ENCODE results near the gene RPS15. TPM values are rescaled to one million over a fixed set of nuclear protein-coding genes. Genes with fewer than 3 reads are reported as not detected.

Gene RPS15
- total RNA-seq, 1 experiment from 2014 or later, result 1,862 TPM

DNA sequence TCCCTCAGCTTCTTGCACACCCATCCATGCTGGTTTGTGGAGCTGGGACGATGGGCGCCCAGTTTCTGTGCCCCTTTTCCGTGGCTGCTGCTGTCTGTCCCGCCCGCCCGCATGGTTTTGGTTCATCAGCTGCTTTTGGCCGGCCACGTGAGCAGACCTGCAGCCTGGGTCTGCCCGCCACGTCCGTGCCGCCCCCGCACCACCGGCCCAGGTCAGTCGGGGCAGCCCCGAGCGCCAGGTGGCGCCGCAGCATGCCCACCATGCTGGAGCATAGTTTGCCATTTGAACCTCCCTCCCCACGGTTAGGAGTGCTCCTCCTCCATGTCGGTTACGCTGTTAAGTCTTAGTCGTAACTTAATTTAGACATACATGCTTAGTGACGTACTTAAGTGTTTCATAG lies 15.3 kb upstream of the RPS15 start (continued):
- TF ChIP-seq, protein P1, sequence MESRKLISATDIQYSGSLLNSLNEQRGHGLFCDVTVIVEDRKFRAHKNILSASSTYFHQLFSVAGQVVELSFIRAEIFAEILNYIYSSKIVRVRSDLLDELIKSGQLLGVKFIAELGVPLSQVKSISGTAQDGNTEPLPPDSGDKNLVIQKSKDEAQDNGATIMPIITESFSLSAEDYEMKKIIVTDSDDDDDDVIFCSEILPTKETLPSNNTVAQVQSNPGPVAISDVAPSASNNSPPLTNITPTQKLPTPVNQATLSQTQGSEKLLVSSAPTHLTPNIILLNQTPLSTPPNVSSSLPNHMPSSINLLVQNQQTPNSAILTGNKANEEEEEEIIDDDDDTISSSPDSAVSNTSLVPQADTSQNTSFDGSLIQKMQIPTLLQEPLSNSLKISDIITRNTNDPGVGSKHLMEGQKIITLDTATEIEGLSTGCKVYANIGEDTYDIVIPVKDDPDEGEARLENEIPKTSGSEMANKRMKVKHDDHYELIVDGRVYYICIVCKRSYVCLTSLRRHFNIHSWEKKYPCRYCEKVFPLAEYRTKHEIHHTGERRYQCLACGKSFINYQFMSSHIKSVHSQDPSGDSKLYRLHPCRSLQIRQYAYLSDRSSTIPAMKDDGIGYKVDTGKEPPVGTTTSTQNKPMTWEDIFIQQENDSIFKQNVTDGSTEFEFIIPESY (IDR thresholded peaks at IDR 0.05; ENCODE audit: extremely low read depth, insufficient replicate concordance, low read length), result no peak

DNA sequence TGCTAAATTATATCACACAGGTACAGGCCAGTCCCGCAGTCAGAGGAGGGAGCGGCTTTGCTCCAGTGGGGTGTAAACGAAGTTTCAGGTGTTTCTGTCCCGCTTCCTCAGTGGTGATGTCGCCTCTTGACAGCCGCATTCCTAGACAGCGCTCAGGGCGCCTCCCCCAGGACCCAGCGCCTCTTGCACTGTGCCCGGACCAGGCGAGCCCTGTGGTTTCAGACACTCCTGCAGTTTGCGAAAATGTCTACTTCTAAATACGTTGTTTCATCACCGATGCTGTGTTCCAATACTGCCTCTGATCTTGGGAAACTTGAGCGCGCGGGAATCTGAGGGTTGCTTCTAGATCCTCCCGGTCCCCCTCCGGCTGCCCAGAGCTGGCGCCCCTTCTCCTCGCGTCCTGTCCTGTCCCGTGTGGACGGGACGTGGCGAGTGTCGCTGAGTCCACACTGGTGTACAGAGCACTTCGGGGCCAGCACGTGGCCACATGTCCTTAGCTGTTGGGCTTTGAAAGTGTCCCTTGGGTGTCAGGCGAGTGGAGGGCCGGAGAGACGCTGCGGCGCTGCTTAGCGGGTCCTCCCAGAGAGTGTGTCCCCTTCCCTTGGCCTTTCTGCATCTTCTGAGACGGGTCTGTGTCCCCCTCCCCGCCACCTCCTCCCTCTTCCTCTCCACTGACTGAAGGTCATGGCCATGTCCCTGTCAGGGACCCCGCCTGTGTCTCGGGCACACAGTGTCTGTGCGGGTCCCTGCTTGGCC lies 14.6 kb upstream of the RPS15 start:
- BruUV-seq (replicated peaks), result no TSS peak
- no peak for DNase-seq (ENCODE audit: low read depth, low spot score)
- Histone ChIP-seq H3K4me3 (replicated peaks in 1 of 2; ENCODE audit: low read depth in 1 of 2, low read length in 2 of 2) (no peak overlapping the region), H3K9ac (ENCODE audit: low read length) (no peak overlapping the region), H3K27me3 (ENCODE audit: insufficient read depth, low read length) (no peaks in the 10 kb centered on the region), H3K79me2 (ENCODE audit: insufficient read depth, low read length) (peaks cover 95% of the 10 kb centered on the region), H2AFZ (ENCODE audit: low read depth, low read length, poor library complexity, severe bottlenecking) (no peak overlapping the region), H3K9me3 (ENCODE audit: control insufficient read depth in 1 of 2, insufficient read depth in 1 of 2, low read depth in 1 of 2, low read length in 2 of 2) (no peaks in the 10 kb centered on the region), H3K9me2 (ENCODE audit: insufficient read depth) (no peaks in the 10 kb centered on the region), H4K20me1 (ENCODE audit: insufficient read depth) (no peaks in the 10 kb centered on the region), H3K36me3 (ENCODE audit: control insufficient read depth in 1 of 2, insufficient read depth in 2 of 2, low read length in 2 of 2) (peaks cover 52 to 76% of the 10 kb centered on the region in 2 experiments), H3K4me1 (ENCODE audit: control insufficient read depth in 1 of 2, insufficient read depth in 2 of 2, low read length in 2 of 2) (no peaks in the 10 kb centered on the region), H3K4me2 (ENCODE audit: low read length) (no peak overlapping the region), H3K27ac (ENCODE audit: low read depth, low read length) (no peak overlapping the region)
- ChIA-PET POLR2A (no interaction called here), RAD21 (ENCODE audit: low non-redundant PET in 1 of 2, low total read pairs in 2 of 2, uncharacterized antibody in 2 of 2, unreplicated experiment in 2 of 2) (no interaction called here), CTCF (no interaction called here)
- intact Hi-C loops (cut with micrococcal nuclease), result no loop called here
- ATAC-seq, result 0 out of 2 replicates have a peak, but pooled peaks have one; percentile 20
- no peak for TF ChIP-seq CBX3 (IDR thresholded peaks at IDR 0.05; ENCODE audit: low read depth)
- TF ChIP-seq EZH2phosphoT487 (IDR thresholded peaks at IDR 0.05; ENCODE audit: borderline replicate concordance), result no peak
- TF ChIP-seq, protein P2, sequence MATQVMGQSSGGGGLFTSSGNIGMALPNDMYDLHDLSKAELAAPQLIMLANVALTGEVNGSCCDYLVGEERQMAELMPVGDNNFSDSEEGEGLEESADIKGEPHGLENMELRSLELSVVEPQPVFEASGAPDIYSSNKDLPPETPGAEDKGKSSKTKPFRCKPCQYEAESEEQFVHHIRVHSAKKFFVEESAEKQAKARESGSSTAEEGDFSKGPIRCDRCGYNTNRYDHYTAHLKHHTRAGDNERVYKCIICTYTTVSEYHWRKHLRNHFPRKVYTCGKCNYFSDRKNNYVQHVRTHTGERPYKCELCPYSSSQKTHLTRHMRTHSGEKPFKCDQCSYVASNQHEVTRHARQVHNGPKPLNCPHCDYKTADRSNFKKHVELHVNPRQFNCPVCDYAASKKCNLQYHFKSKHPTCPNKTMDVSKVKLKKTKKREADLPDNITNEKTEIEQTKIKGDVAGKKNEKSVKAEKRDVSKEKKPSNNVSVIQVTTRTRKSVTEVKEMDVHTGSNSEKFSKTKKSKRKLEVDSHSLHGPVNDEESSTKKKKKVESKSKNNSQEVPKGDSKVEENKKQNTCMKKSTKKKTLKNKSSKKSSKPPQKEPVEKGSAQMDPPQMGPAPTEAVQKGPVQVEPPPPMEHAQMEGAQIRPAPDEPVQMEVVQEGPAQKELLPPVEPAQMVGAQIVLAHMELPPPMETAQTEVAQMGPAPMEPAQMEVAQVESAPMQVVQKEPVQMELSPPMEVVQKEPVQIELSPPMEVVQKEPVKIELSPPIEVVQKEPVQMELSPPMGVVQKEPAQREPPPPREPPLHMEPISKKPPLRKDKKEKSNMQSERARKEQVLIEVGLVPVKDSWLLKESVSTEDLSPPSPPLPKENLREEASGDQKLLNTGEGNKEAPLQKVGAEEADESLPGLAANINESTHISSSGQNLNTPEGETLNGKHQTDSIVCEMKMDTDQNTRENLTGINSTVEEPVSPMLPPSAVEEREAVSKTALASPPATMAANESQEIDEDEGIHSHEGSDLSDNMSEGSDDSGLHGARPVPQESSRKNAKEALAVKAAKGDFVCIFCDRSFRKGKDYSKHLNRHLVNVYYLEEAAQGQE (IDR thresholded peaks at IDR 0.05; ENCODE audit: low read depth), result no peak
- no peak for TF ChIP-seq POLR2AphosphoS5 (IDR thresholded peaks at IDR 0.05; ENCODE audit: low read depth, low read length)
- no peak for TF ChIP-seq SP1 (IDR thresholded peaks at IDR 0.05; ENCODE audit: low read depth)
- no peak for TF ChIP-seq SRF (IDR thresholded peaks at IDR 0.05; ENCODE audit: low read depth)
- TF ChIP-seq ZNF274 (IDR thresholded peaks at IDR 0.05; ENCODE audit: low read depth, low read length), result no peak
- TF ChIP-seq TCF7L2 (IDR thresholded peaks at IDR 0.05; ENCODE audit: borderline replicate concordance, extremely low read depth, insufficient read depth, insufficient read length), result no peak
- TF ChIP-seq, protein P1 (IDR thresholded peaks at IDR 0.05; ENCODE audit: extremely low read depth, insufficient replicate concordance, low read length), result no peak
- TF ChIP-seq EZH2 (IDR thresholded peaks at IDR 0.05), result no peak
- no peak for TF ChIP-seq ELF1 (IDR thresholded peaks at IDR 0.05; ENCODE audit: borderline replicate concordance, low read depth)
- no peak for TF ChIP-seq EGR1 (IDR thresholded peaks at IDR 0.05; ENCODE audit: low read depth)
- TF ChIP-seq, protein P3, sequence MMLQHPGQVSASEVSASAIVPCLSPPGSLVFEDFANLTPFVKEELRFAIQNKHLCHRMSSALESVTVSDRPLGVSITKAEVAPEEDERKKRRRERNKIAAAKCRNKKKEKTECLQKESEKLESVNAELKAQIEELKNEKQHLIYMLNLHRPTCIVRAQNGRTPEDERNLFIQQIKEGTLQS (IDR thresholded peaks at IDR 0.05), result no peak
- no peak for TF ChIP-seq YY1 (IDR thresholded peaks at IDR 0.05; ENCODE audit: extremely low read depth, insufficient replicate concordance, low read depth, low read length)
- TF ChIP-seq POLR2A (IDR thresholded peaks at IDR 0.05; ENCODE audit: borderline replicate concordance, extremely low read depth, insufficient read depth, insufficient read length), result no peak
- TF ChIP-seq SIN3A (IDR thresholded peaks at IDR 0.05; ENCODE audit: low read depth), result no peak
